GM23248 (cell line): ENCODE results near the gene TAF3.

Experiments
- EZH2 ChIP-seq: fragments of 200-600 bp; sonication (generic); IDR thresholded peaks from 2 replicates; pipeline ENCODE4 v1.6.1; 2018; ENCODE audit warnings: antibody characterized with exemption, mild to moderate bottlenecking; ENCODE audit not compliant: insufficient read depth, poor library complexity, severe bottlenecking
- EZH2phosphoT487 ChIP-seq: fragments of 200-600 bp; sonication (generic); IDR thresholded peaks from 2 replicates; pipeline ENCODE4 v1.6.1; 2018; ENCODE audit warnings: antibody characterized with exemption, moderate library complexity, mild to moderate bottlenecking, low read depth; ENCODE audit not compliant: insufficient read depth

DNA sequence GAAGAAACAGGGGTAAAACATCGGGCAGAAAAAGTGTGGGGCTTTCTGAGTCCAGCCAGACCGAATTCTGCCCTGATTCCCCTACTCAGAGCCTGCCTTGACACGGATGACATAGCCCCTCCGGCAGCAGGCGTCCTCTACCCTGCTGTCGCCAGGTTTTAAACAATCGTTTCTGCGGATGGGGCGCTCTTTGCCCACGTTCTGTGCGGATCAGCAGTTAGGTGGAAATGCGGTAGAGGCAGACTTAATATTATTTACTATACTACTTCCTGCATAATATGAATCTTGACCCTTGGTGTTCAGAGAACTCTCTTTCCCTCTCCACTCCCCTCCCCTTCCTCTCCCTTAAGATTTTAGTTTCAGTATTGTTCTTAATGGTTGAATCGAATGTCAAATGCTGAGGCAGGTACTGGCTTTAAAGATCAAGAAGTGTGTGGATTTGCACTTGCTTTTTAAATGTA, 238.6 kb downstream of the TAF3 start:
- TF ChIP-seq EZH2 (no peak), EZH2phosphoT487 (no peak)
